Pancreas (tissue), 10 donors: ENCODE measurements around the gene DTWD2. TPM values are rescaled to one million over a fixed set of nuclear protein-coding genes. Genes with fewer than 3 reads are reported as not detected.
A peak's percentile ranks its signal among the peaks of the same experiment; 100 is the strongest.
"Not testable (repeated sequence)": the region's sequence is repeated elsewhere in the genome, so short reads cannot be mapped to it uniquely, and the experiment has no call there.

Experiments used
- ATAC-seq, 4 donors: fragments of 200-7000 bp; cut with Tn5 transposase; one replicate each; pipeline versions ENCODE4 v1.8.0 to v1.9.1; 2020; ENCODE audit warnings: mild to moderate bottlenecking in 4 of 4, moderate library complexity in 4 of 4
- DNase-seq, 6 donors: peaks; one replicate each; pipeline ENCODE4 v3.0.0-alpha.2; 2020
- FAIRE-seq: peaks from 2 replicates; lab custom pipeline; 2012; peaks lifted over from hg19 to GRCh38; lab: Jason Lieb, UNC
- H3K27ac ChIP-seq, 4 donors: fragments of 200-600 bp; sonication (generic); 1 replicate in 3 of 4; 2 replicates in 1 of 4; pipeline versions ENCODE4 v1.5.0 to v1.8.0; 2020
- H3K27me3 ChIP-seq, 4 donors: fragments of 200-600 bp; one replicate each; pipeline ENCODE4 v1.8.0; 2021
- H3K36me3 ChIP-seq, 3 donors: fragments of 200-600 bp; sonication (generic) in 1 of 3; one replicate each; pipeline versions ENCODE4 v1.5.0 to v1.8.0; 2020 to 2021
- H3K4me1 ChIP-seq, 3 donors: fragments of 200-600 bp; one replicate each; pipeline ENCODE4 v1.8.0; 2021
- H3K4me3 ChIP-seq, 4 donors: fragments of 200-600 bp; sonication (generic) in 2 of 4; one replicate each; pipeline versions ENCODE4 v1.5.0 to v1.8.0; 2020 to 2021
- H3K9me3 ChIP-seq, 4 donors: fragments of 200-600 bp; one replicate each; pipeline ENCODE4 v1.8.0; 2021
- CTCF ChIP-seq, 4 donors: fragments of 200-600 bp; sonication (generic) in 3 of 4; IDR thresholded peaks; one replicate each; pipeline versions ENCODE4 v1.5.0 to v1.8.0; 2021; ENCODE audit warnings: antibody characterized with exemption in 4 of 4
- WGBS, 2 donors: extraction: QIAGEN DNeasy Blood & Tissue Kit; methylation state at CpG; one replicate each; pipeline ENCODE4 v1.1.7; 2013; 5-methylcytosine and 5-hydroxymethylcytosine counted together
- intact Hi-C, 3 donors: fragments of 100-400 bp; cut with DNase I; formaldehyde crosslinking; loops; one replicate each; pipeline versions ENCODE4 v1.11.1 to v1.14.2; 2022
- polyA plus RNA-seq, 2 donors: library from polyadenylated mRNA; stranded (reverse); fragments of 200-250 nt; gene quantifications; one replicate each; pipeline ENCODE4 v1.2.3, GENCODE V29; 2013
- total RNA-seq, 6 donors: library from RNA; stranded (reverse); fragmentation: NEBNext Ultra II Directional in 4 of 6; extraction: Animal tissue kit (Norgen Biotek cat#: 25700) in 4 of 6; gene quantifications; one replicate each; pipeline versions ENCODE4 v1.2.1 to v1.2.4, GENCODE V29; 2021 to 2023
- donor health status: healthy with polysubstance abuse.
- donor health status: DM: no; HTN: no; CAD: no; lungs with moderate emphysema.
- donor health status: DM: no; HTN: no; CAD: no.
- donor health status: control.
- donor health status: control.
- donor health status: Bipolar disorder and iron deficiency.
- donor health status: DM: yes; HTN: yes; CAD: no.
- donor health status: DM: no; HTN: no; CAD: no.
- donor health status: DM: no; HTN: no; CAD: no.
- donor health status: DM: yes; HTN: yes; CAD: no.

Gene DTWD2
- total and polyA plus RNA-seq, 8 donors, result 1.8 to 6.9 (median 4.5) TPM

GRCh38 chr5:118996098-118996497 lies 7.8 kb upstream of the DTWD2 start:
- H3K4me3 ChIP-seq, result no peak overlapping the region
- H3K36me3 ChIP-seq, result no peaks in the 10 kb centered on the region
- TF ChIP-seq CTCF (IDR thresholded peaks at IDR 0.05), result no peak
- 95 to 99% methylated on average over 1 of the region's 1 CpG for WGBS, 2 donors
- no peaks in the 10 kb centered on the region for H3K4me1 ChIP-seq
- no peak for ATAC-seq
- intact Hi-C loops, result no loop called here
- no peak for FAIRE-seq
- no peaks in the 10 kb centered on the region for H3K9me3 ChIP-seq
- DNase-seq, result no peak
- no peak overlapping the region for H3K27ac ChIP-seq
- H3K27me3 ChIP-seq, result no peaks in the 10 kb centered on the region

- intact Hi-C loops, result no loop called here
- DNase-seq (no peak), FAIRE-seq (no peak), ATAC-seq (no peak)
- WGBS, 2 donors, result 60 to 75% methylated on average over 2 of the region's 2 CpGs
- Histone ChIP-seq H3K9me3 (no peaks in the 10 kb centered on the region), H3K4me3 (no peak overlapping the region), H3K36me3 (no peaks in the 10 kb centered on the region), H3K27ac (no peak overlapping the region), H3K4me1 (peaks cover 0 to 11% (median 9%) of the 10 kb centered on the region in 3 donors), H3K27me3 (no peaks in the 10 kb centered on the region)
- TF ChIP-seq CTCF (IDR thresholded peaks at IDR 0.05), result no peak
These were observed 6.2 kb upstream of the DTWD2 start for GRCh38 chr5:118994595-118994994.

- intact Hi-C loops, DNase-seq, H3K27me3 ChIP-seq, ATAC-seq, H3K36me3 ChIP-seq, H3K27ac ChIP-seq, H3K9me3 ChIP-seq, FAIRE-seq, H3K4me3 ChIP-seq: not testable (repeated sequence)
- peaks cover 3 to 16% (median 12%) of the 10 kb centered on the region in 3 donors for H3K4me1 ChIP-seq
These were observed 4.8 kb upstream of the DTWD2 start for GRCh38 chr5:118993118-118993517.

GRCh38 chr5:118992055-118992454 lies 3.7 kb upstream of the DTWD2 start:
- WGBS, 2 donors, result 93 to 95% methylated on average over 3 of the region's 3 CpGs
- H3K9me3 ChIP-seq, ATAC-seq, H3K4me3 ChIP-seq, H3K27ac ChIP-seq, H3K27me3 ChIP-seq, intact Hi-C loops, H3K36me3 ChIP-seq, FAIRE-seq, DNase-seq: not testable (repeated sequence)
- H3K4me1 ChIP-seq, result peaks cover 3 to 19% (median 12%) of the 10 kb centered on the region in 3 donors

- Histone ChIP-seq H3K27me3 (no peaks in the 10 kb centered on the region), H3K27ac (peak overlapping the region in 2 of 4 donors; percentile 9 to 33), H3K4me1 (peaks cover 11 to 24% (median 12%) of the 10 kb centered on the region in 3 donors), H3K36me3 (no peaks in the 10 kb centered on the region), H3K4me3 (no peak overlapping the region), H3K9me3 (no peaks in the 10 kb centered on the region)
- FAIRE-seq (no peak), DNase-seq (peak in 3 of 6 donors; percentile 44 to 55 (median 50)), ATAC-seq (no peak)
- intact Hi-C loops, result no loop called here
- 42 to 52% methylated on average over 1 of the region's 1 CpG for WGBS, 2 donors
- no peak for TF ChIP-seq CTCF (IDR thresholded peaks at IDR 0.05)
These were observed 2.2 kb upstream of the DTWD2 start for GRCh38 chr5:118990582-118990981.

GRCh38 chr5:118989816-118990215 lies 1.5 kb upstream of the DTWD2 start:
- Histone ChIP-seq H3K36me3 (no peaks in the 10 kb centered on the region), H3K27me3 (no peaks in the 10 kb centered on the region), H3K27ac (peak overlapping the region in 2 of 4 donors; percentile 98 to 99), H3K9me3 (no peaks in the 10 kb centered on the region), H3K4me3 (no peak overlapping the region), H3K4me1 (peaks cover 11 to 24% (median 12%) of the 10 kb centered on the region in 3 donors)
- WGBS, 2 donors, result 74 to 79% methylated on average over 6 of the region's 6 CpGs
- FAIRE-seq, result no peak
- TF ChIP-seq CTCF (IDR thresholded peaks at IDR 0.05), result no peak
- no peak for DNase-seq
- intact Hi-C loops, result no loop called here
- ATAC-seq, result no peak
